IPS-NIHi11 (cell line): ENCODE data around the gene KYAT1.
A peak's percentile ranks its signal among the peaks of the same experiment; 100 is the strongest.

Experiments used
- DNase-seq: peaks from one replicate; pipeline ENCODE4 v3.0.0; 2012; ENCODE audit warnings: mixed read lengths, low spot score

The KYAT1 gene

GRCh38 chr9:128838338-128838737 is 43.4 kb downstream of the KYAT1 start:
- no peak for DNase-seq

- DNase-seq: no peak
Measured at GRCh38 chr9:128836509-128837145, 45.1 kb downstream of the KYAT1 start.

- peak; percentile 4 for DNase-seq
Measured at GRCh38 chr9:128835246-128836210, 46.2 kb downstream of the KYAT1 start.

- peak; percentile 2 for DNase-seq
Measured at GRCh38 chr9:128833696-128834095, 48.1 kb downstream of the KYAT1 start.

GRCh38 chr9:128829477-128830251 is 52.1 kb downstream of the KYAT1 start, which contains the start of gene SPOUT1:
SPOUT1 (minus strand) TSS chr9:128829794; CDS start chr9:128829780, 14 bp downstream.
- peak; percentile 100 for DNase-seq

- peak; percentile 13 for DNase-seq
Measured at GRCh38 chr9:128828719-128829452, 52.9 kb downstream of the KYAT1 start.

GRCh38 chr9:128828267-128828666 is 53.5 kb downstream of the KYAT1 start:
- DNase-seq: no peak

- DNase-seq: no peak
Measured at GRCh38 chr9:128825923-128826700, 55.6 kb downstream of the KYAT1 start.

GRCh38 chr9:128824911-128825310 is 56.8 kb downstream of the KYAT1 start:
- no peak for DNase-seq

GRCh38 chr9:128823903-128824406 is 57.8 kb downstream of the KYAT1 start:
- no peak for DNase-seq

GRCh38 chr9:128823362-128823902 is 58.3 kb downstream of the KYAT1 start:
- no peak for DNase-seq

GRCh38 chr9:128822407-128823042 is 59.2 kb downstream of the KYAT1 start:
- no peak for DNase-seq

GRCh38 chr9:128821584-128822406 is 60.0 kb downstream of the KYAT1 start:
- DNase-seq: no peak

- DNase-seq: no peak
Measured at GRCh38 chr9:128820665-128821583, 60.8 kb downstream of the KYAT1 start.

- DNase-seq: no peak
Measured at GRCh38 chr9:128819716-128820664, 61.8 kb downstream of the KYAT1 start.

GRCh38 chr9:128818839-128819715 is 62.7 kb downstream of the KYAT1 start:
- peak; percentile 68 for DNase-seq
